NCI-H510A treated with DMSO at 0.1 percent for 48 hours (cell line): ENCODE results near the gene CAMTA2.
"Not testable (repeated sequence)": the region's sequence is repeated elsewhere in the genome, so short reads cannot be mapped to it uniquely, and the experiment has no call there.

ENCODE experiments used
- DNase-seq: peaks from one replicate; lab custom pipeline; 2025; lab: John Stamatoyannopoulos, UW

Gene CAMTA2, protein sequence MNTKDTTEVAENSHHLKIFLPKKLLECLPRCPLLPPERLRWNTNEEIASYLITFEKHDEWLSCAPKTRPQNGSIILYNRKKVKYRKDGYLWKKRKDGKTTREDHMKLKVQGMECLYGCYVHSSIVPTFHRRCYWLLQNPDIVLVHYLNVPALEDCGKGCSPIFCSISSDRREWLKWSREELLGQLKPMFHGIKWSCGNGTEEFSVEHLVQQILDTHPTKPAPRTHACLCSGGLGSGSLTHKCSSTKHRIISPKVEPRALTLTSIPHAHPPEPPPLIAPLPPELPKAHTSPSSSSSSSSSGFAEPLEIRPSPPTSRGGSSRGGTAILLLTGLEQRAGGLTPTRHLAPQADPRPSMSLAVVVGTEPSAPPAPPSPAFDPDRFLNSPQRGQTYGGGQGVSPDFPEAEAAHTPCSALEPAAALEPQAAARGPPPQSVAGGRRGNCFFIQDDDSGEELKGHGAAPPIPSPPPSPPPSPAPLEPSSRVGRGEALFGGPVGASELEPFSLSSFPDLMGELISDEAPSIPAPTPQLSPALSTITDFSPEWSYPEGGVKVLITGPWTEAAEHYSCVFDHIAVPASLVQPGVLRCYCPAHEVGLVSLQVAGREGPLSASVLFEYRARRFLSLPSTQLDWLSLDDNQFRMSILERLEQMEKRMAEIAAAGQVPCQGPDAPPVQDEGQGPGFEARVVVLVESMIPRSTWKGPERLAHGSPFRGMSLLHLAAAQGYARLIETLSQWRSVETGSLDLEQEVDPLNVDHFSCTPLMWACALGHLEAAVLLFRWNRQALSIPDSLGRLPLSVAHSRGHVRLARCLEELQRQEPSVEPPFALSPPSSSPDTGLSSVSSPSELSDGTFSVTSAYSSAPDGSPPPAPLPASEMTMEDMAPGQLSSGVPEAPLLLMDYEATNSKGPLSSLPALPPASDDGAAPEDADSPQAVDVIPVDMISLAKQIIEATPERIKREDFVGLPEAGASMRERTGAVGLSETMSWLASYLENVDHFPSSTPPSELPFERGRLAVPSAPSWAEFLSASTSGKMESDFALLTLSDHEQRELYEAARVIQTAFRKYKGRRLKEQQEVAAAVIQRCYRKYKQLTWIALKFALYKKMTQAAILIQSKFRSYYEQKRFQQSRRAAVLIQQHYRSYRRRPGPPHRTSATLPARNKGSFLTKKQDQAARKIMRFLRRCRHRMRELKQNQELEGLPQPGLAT

DNA sequence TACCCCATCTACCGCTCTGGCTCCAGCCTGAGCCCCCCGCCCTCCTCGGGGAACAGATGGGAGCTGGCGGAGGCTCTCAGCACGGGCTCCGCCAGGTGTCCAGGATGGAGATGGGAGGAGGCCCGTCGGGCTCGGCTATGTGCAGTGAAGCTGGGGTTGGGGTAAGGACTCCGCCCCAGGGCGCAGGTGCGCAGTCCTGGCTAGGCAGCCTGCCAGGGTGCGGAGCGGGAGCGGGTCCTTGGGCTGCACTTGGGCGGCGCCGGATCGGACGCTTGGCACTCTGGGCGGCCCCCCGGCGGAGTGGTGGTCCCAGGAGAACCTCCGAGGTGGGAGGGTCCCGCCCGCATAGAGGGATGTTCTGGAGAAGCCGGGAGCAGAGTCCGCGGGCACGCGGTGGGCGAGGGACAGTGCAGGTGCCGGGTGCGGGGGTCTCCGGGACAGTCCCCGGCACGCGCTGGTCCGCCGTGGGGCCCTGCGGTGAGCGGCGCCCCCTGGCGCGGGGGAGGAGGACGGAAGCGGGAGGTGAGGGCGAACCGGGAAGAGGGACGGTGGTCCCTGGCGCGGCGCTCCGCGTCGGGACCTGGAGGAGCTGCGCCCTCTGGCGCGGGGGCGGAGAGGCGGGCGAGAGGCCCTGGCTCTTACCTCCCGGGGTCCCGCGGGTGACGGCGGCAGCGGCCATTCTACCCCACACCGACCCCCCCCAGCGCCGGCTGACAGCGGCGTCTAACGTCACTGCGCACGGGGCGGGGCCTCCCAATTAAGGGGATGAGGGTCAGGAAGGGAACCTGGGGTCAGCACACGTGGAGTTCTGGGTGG, at the start of gene CAMTA2:
TSS of gene CAMTA2 (minus strand) at position 725 of the 816 bp plus-strand sequence. CDS start 1,453 bp downstream, outside the sequence.
- peak; percentile 70 for DNase-seq

DNA sequence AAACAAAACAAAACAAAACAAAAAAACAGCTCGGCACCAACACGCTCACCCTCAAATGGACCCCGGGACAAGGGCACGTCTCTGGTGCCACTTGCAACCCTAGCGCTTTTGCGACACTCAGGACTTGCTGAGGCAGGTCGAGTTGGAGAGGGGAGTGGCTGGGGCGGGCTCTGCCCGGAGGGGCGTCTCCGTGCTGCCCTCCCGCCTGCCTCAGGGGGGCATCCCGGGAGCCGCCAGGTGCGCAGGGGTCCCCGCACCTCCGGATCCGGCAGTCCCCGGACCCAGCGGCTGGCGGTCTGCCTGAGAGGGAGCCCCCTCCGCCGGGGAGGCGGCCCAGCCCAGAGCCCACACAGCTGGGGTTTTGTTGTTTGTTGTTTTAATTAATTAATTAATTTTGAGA, 47.8 kb upstream of the CAMTA2 start, which contains the start of gene SLC52A1:
TSS of gene SLC52A1 (minus strand) at position 112 of the 400 bp plus-strand sequence. CDS start 820 bp downstream, outside the sequence.
- DNase-seq, result no peak

DNA sequence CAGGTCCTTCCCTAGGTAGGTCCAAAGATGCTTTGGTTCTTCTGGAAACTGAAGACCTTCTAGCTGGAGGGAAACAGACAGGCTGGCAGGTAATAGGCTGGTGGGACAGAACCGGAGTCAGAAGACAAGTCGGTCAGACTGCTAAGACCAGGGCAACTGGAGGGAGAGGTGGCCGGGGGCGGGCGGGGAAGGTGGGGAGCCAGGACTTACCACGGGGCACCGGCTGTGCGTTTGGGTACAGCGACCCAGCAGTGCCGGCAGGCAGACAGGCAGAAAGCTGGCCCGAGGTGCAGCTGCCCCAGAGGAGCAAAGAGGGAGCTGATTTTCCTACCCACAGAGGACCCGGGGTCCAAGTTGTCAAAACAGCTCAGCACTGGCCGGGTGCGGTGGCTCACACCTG, 47.2 kb upstream of the CAMTA2 start:
- no peak for DNase-seq

DNA sequence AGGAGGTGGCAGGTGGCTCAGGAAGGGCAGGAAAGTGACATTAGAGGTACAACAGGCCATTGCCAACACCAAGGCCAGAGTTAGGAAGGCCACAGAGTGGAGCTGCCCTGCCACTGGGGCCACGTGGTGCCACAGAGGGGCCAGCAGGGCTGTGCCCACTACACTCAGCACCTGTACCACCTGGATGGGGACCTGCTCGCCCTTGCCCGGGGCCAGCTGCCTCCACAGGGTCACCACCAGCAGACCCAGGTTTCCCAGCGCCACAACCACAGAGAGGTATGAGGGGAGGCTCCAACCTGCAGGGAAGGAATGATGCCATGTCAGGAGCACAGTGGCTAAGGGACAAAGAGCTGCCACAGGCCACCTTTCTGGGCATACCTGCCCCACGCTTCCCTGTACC, 46.6 kb upstream of the CAMTA2 start:
- DNase-seq, result no peak

DNA sequence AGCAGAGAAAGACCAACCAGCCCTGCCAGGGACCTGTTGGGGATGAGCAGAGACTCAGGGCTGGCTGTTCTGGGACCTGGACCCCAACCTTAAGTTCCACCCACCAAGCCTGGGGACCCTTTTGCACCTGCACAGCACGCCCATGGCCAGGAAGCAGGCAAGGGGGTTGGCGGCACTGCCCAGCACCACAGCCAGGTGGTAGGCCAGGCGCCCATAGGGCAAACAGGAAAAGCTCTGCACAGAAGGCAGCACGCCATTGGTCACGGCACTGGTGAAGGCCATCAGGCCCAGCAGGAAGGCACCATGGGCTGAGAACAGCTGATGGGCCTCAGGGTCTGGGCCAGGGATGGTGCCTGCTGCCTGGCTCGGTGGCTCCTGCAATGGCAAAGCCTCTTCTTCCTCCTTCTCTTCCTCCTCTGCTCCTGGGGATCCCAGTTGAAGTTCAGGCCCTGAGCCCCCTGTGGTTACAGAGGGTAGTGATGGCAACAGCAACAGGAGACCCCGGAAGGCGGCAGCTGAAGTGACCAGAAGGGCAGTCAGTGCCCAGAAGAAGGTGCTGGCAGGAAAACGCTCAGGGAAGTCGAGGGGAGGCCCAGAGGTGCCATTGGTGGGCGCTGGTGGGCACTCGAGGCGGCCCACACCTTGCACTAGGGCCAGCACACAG, 46.0 kb upstream of the CAMTA2 start:
- DNase-seq, result no peak

DNA sequence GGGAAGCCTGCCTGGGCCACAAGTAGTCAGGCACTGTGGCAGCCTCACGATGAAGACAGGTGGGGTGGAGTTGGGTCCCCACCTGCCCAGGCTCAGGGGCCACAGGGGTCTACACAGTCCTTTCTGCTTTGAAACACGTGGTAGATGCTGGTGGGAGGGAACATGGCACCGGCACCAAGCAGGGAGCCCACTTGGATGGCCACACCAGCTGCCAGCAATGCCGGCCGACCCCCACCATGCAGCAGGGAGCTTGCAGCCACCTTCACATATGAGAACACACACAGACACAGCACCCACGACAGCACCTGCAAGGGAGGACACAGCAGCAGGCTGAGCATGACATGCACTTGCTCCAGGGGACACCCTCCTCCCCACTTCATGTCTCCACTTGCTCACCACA, 45.4 kb upstream of the CAMTA2 start:
- no peak for DNase-seq

DNA sequence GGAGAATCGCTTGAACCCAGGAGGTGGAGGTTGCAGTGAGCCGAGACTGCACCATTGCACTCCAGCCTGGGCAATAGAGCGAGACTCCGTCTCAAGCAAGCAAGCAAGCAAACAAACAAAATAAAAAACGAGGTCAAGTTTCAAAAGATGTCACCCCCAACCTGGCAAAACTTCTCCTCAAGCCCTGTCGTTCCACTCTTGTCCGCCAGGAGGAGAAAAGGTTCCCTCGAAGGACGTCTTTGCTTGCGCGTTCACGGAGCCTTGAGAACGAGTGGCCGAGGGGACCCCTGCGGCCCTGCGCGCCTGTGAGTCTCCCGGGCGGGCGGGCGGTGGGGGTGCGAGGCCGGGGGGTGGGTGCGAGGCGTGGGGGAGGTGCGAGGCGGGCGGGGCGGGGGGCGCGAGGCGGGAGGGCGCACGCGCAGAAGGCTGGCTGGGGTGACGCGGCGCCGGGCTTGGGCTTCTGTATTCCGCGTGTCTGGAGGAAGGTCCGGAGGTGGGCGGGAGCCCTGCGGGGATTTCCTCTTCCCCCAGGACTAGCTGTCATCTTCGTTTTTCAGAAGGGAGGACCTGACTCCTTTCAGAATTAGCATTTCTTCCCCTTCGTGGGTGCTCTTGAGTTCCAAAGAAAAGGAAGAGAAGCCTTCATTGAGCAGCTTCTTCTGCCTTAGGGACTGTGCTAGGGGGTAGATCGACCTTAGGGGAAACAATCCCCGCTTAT, 44.0 kb upstream of the CAMTA2 start:
- DNase-seq, result peak; percentile 57

DNA sequence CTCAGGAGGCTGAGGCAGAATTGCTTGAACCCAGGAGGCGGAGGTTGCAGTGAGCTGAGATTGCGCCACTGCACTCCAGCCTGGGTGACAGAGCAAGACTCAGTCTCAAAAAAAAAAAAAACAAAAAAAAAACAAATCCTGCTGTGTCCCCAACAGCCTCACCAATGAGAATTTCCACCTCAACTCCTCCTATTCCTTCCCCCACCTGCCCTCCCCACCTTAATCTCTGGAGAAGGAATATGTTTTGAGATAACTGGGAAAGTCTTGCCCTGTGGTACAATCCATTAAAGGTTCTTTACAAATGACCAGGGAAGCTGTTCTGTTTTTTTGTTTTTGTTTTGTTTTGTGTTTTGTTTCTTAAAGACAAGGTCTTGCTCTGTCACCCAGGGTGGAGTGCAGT, 42.7 kb upstream of the CAMTA2 start:
- not testable (repeated sequence) for DNase-seq

DNA sequence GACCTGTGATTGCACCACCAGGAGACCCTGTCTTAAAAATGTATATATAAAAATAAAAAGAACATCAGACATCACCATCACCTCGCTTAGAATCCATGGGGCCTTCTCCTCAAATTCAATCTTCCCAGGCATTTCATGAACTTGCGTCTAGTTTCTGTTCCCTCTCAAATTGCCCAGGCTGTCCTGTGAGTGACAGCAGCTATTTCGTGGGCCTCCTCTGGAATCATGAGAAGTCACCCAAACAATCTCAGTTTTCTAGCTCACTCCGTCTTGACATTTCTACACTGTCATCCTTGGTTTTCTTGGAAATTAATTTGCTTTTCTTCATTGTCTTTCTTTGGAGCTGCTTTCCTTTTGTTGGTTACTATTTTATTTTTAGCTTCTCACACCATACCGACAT, 40.4 kb upstream of the CAMTA2 start:
- no peak for DNase-seq

DNA sequence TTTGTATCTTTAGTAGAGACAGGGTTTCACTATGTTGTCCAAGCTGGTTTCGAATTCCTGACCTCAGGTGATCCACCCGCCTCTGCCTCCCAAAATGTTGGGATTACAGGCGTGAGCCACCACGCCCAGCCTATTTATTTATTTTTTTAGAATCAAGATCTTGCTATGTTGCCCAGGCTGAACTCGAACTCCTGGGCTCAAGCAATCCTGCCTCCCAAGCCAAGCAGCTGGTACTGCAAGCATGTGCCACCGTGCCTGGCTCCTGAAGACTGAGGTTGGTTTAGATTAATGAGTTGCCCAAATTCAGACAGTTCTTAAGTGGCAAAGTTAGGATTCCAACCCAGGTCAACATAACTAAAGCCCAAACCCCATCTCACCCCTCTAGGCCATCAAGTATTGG, 39.8 kb upstream of the CAMTA2 start:
- DNase-seq, result no peak

DNA sequence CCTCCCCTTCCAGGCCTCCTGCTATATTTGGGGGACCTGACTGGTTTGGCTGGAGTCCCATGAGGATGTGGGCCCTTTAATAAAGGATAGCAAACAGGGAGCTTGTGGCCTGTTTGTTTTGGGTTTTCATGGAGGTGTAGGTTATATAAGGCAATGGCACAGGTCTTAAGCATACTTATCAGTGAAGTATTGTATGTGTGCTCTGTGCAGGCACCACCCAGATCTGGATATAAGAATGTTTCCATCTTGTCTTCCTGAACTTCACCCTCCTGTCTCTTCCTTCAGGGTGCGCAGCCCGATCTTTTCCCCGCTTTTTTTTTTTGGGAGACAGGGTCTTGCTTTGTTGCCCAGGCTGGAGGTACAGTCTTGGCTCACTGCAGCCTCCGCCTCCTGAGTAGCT, 37.1 kb upstream of the CAMTA2 start:
- DNase-seq, result no peak

DNA sequence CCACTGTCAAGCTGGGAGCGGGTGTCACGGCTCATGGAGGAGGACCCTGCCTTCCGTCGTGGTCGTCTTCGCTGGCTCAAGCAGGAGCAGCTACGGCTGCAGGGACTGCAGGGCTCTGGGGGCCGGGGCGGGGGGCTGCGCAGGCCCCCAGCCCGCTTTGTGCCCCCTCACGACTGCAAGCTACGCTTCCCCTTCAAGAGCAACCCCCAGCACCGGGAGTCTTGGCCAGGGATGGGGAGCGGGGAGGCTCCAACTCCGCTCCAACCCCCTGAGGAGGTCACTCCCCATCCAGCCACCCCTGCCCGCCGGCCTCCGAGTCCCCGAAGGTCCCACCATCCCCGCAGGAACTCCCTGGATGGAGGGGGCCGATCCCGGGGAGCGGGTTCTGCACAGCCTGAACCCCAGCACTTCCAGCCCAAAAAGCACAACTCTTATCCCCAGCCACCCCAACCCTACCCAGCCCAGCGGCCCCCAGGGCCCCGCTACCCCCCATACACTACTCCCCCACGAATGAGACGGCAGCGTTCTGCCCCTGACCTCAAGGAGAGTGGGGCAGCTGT, 36.2 kb upstream of the CAMTA2 start:
- DNase-seq, result no peak

DNA sequence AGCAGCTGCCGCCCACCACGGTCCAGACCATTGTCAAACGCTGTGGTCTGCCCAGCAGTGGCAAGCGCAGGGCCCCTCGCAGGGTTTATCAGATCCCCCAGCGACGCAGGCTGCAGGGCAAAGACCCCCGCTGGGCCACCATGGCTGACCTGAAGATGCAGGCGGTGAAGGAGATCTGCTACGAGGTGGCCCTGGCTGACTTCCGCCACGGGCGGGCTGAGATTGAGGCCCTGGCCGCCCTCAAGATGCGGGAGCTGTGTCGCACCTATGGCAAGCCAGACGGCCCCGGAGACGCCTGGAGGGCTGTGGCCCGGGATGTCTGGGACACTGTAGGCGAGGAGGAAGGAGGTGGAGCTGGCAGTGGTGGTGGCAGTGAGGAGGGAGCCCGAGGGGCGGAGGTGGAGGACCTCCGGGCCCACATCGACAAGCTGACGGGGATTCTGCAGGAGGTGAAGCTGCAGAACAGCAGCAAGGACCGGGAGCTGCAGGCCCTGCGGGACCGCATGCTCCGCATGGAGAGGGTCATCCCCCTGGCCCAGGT, 34.8 kb upstream of the CAMTA2 start:
- DNase-seq, result no peak

DNA sequence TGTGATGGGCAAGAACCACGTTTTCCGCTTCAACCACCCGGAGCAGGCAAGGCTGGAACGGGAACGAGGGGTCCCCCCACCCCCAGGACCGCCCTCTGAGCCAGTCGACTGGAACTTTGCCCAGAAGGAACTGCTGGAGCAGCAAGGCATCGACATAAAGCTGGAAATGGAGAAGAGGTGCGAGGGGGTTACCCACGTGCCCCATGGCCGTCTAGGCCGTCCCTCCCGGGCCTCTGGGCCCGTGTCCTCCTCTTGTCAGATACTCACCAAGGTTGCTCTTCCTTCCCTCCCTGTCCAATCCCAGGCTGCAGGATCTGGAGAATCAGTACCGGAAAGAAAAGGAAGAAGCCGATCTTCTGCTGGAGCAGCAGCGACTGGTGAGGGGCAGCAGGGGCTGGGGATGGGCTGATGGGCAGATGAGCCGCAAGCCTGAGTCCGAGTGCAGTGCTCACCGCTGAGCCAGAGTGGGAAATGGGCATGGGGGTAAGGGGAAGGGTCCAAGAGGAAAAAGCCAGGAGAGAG, 33.1 kb upstream of the CAMTA2 start:
- no peak for DNase-seq

DNA sequence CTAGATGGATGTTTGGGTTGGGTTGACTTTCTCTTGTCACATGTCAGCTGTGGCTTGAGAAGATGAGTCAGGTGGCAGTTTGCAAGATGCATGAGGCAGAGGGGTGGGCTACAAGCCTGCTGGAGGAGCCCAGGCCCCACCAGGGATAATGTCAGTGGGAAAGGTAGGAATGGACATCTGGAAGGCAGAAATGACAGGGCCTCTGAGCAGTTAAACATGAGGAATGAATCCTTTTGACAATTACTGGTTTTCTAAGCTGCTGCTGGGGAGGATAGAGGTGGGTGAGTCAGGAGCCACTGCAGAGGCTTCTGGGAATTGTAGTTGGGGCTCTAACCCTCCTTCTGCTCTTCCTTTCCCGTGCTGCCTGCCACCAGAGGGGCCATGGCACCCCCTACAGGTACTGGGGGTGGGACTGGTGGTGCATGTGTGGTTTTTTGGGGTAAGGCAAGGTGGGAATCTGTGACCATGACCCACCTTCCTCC, 32.0 kb upstream of the CAMTA2 start:
- no peak for DNase-seq

DNA sequence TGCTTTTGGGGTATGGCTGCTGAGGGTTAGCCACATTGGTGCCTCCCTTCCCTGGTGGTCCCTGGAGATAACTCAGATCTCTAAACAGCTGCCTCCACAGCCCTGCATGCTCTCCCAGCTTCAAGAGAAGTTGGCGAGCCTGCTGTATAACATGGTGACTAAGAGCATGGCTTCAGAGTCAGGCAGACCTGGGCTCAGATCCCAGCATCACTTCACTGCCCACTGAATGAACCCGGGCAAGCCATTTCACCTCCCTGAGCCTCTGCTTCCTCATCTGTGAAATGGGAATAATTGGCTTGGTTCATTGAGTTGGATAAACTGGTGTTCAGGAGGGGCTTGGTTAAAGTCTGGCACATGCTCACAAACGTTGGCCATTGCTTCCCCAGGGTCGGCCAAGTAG, 26.9 kb upstream of the CAMTA2 start:
- no peak for DNase-seq

DNA sequence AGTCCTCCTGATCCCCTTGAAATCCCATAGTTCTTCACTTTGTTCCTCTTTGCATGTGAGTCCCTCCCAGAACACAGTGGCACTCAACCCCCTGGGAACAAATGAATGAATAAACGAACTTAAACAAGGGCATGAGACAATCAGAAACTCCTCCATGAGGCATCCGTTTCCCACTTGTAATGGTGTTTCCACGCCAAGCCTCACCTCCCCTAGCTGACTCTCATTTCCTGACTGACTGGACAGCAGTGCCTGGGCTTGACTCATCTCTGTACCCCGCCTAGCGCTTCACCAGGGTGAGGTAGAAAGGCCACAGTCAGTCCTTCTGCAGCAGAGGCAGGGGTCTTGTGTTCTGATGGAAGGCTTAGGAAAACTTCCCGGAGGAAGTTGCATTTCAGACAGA, 24.5 kb upstream of the CAMTA2 start:
- DNase-seq, result no peak

DNA sequence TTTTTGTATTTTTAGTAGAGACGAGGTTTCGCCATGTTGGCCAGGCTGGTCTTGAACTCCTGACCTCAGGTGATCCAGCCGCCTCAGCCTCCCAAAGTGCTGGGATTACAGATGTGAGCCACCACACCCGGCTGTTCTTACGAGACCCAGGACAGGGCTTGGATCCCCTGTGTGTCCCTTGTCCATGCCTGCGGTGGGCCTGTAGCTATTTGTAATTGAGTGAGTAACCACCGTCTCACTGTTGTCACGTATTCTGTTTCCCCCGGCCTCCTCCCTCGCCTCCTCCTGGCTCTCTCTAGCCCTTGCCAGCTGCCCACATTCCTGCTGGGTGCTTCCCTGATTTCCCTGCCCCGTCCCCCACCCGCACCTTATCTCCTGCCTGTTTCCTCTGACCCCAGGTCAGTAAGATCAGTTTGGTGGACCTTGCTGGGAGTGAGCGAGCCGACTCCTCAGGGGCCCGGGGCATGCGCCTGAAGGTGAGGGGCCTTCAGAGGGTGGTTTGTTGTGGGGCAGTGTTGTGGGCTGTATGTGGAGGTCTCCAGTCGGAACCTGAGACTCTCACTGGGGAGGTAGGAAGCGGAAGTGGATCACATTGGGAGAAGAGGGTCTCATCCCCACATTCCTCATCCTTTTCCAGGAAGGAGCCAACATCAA, 15.9 kb upstream of the CAMTA2 start:
- no peak for DNase-seq
